ENCODE measurements around the gene GRK2. TPM values are rescaled to one million over a fixed set of nuclear protein-coding genes. Genes with fewer than 3 reads are reported as not detected.
"Not testable (repeated sequence)": the region's sequence is repeated elsewhere in the genome, so short reads cannot be mapped to it uniquely, and the experiment has no call there.

GRK2 gene
- total RNA-seq, 4 donors from 2014 or later = 42.6 to 106 (median 50.7) TPM

DNA sequence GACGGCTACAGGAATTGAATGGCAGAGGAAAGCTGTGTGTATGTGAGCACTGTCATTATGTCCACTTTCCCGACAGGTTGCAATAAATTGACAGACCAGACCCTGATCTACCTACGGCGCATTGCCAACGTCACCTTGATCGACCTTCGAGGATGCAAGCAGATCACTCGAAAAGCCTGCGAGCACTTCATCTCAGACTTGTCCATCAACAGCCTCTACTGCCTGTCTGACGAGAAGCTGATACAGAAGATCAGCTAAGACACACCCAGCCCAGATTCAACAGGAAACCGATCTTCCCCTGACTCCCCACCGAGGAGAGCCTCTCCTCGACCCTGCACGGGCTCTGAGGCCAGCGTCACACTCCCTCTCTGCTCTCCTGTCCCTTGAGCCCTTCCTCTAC lies 11.5 kb upstream of the GRK2 start:
- no peak for DNase-seq (ENCODE audit: low spot score)
- ATAC-seq (ENCODE audit: low FRiP score) = no peak
- TF ChIP-seq, protein P1, sequence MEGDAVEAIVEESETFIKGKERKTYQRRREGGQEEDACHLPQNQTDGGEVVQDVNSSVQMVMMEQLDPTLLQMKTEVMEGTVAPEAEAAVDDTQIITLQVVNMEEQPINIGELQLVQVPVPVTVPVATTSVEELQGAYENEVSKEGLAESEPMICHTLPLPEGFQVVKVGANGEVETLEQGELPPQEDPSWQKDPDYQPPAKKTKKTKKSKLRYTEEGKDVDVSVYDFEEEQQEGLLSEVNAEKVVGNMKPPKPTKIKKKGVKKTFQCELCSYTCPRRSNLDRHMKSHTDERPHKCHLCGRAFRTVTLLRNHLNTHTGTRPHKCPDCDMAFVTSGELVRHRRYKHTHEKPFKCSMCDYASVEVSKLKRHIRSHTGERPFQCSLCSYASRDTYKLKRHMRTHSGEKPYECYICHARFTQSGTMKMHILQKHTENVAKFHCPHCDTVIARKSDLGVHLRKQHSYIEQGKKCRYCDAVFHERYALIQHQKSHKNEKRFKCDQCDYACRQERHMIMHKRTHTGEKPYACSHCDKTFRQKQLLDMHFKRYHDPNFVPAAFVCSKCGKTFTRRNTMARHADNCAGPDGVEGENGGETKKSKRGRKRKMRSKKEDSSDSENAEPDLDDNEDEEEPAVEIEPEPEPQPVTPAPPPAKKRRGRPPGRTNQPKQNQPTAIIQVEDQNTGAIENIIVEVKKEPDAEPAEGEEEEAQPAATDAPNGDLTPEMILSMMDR (IDR thresholded peaks at IDR 0.05) = no peak

DNA sequence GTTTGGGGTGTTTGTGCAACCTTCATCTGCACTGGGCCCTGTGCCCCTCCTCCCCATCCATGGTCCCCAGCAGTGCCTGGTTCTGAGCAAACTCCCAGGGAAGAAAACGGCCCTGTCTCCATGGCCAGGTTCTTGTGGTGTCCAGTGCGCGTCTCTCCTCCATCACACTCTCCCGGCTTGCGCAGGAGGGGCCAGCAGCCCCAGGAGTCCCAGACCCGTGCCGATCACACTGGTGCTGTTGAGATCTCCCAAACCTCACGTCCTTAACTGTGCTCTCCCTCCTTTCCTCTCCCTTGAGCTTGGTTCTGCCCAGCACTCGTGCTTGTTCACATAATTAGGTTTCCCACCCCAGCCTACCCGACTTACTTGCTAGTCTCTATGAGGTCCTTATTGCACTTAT lies 10.9 kb upstream of the GRK2 start:
- DNase-seq (ENCODE audit: low spot score) = no peak
- TF ChIP-seq, protein P1 (IDR thresholded peaks at IDR 0.05) = no peak
- ATAC-seq (ENCODE audit: low FRiP score) = no peak

DNA sequence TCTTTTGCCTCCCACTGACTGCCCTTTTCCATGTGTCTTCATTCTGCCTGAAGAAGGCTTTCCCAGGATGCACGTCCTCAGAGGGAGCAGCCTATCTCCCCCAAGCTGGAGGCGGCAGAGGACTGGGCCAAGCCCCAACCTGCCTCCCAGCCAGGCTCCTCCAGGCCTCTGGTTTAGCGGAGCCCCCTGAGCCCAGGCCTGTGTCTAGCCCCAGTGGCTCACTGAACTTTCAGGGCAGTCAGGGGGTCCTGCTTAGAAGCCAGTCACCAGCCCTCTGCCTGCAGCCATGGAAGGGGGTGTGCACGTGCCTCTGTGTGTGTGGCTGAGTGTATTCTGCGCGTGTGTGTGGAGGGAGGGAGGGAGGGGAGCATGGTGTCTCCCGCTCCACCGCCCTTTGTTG lies 10.4 kb upstream of the GRK2 start:
- TF ChIP-seq, protein P1 (IDR thresholded peaks at IDR 0.05) = no peak
- DNase-seq (ENCODE audit: low spot score) (no peak), ATAC-seq (ENCODE audit: low FRiP score) (no peak)

DNA sequence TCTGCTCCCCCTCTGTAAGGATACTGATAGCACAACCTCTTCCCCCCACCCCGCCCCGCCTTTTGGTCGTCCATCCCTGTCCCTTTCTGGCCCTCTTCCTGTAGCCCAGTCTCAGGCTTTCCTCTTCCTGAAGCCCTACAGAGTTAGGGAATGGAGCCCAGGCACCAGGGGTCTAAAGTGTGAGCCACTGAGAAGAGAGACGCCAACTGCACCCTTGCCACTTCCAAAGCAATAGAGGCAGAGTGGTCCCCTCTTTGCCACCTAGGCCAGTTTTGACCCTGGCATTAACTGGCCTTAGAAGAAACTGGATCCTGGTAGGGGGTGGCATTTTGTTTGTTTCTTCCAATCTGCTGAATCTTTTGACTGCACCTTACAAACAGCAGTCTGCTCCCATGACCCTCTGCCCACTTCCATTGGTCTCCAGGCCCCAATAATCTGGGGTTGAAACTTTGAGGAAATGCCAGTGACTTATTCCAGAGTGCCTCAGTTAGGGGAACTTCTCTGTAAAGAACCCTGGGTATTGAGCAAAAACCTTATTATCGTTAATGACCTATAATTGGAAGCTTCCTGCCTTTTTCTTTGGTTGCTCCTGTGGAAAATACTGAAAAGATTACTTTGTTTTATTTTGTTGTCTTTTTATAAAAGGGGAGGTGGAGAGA lies 9.7 kb upstream of the GRK2 start:
- DNase-seq (ENCODE audit: low spot score) = no peak
- TF ChIP-seq, protein P1 (IDR thresholded peaks at IDR 0.05) = no peak
- no peak for ATAC-seq (ENCODE audit: low FRiP score)

DNA sequence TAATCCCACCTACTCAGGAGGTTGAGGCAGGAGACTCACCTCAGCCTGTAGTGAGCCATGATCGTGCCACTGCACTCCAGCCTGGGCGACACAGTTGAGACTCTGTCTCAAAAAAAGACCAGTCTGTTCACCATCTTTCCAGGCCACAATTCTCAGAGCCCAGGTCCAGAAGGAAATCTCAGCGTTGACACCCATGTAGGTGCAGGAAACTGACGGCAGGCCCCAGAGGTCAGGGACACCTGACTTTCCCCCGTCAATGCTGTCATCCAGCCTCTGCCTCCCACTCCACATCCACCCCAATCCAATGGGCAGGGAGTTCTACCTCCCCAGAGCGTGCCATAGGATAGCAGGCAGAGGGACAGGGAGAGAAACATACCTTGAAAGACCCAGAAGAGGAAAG lies 5.9 kb upstream of the GRK2 start:
- DNase-seq (ENCODE audit: low spot score) (no peak), ATAC-seq (ENCODE audit: low FRiP score) (no peak)
- TF ChIP-seq, protein P1 (IDR thresholded peaks at IDR 0.05) = no peak

DNA sequence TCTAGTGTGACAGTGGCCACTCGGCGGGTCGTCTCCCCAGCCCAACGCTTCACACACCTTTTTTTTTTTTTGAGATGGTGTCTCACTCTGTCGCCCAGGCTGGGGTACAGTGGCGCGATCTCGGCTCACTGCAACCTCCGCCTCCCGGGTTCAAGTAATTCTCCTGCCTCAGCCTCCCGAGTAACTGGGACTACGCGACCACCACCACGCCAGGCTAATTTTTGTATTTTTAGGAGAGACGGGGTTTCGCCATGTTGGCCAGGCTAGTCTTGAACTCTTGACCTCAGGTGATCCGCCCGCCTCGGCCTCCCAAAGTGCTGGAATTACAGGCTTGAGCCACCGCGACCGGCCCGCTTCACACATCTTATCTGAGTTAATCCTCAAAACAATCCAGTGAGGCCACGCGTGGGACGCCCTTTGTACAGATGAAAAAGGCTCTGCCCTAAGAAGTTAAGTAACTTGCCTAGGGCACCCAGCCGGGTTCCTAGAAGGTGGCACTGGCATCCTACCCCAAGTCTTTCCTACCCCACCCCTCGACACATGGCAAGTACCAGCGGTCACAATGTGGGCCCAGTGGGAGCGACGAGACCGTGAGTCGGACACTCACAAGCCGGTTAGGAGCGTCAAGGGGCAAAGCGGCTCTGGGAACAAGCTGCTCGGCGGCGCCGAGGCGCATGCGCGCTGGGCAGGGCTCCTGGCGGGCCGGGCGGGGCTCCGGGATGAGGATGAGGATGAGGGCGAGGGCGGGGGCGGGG lies 5.2 kb upstream of the GRK2 start:
- not testable (repeated sequence) for DNase-seq (ENCODE audit: low spot score); ATAC-seq (ENCODE audit: low FRiP score)

DNA sequence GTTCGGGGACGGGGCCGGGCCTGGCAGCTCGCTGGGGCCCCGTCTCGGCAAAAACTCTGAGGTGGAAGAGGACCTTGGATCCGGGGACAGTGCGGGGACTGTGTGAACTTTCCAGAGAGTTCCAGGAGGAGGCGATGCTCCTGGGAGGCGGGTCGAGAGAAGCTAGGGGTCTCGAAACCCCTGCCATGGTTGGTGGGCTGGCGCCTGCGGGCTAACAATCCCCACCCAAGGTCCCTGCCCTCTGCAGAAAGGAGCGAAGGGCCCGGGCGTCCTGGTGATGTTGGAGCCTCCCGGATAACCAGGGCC lies 4.7 kb upstream of the GRK2 start:
- ATAC-seq (ENCODE audit: low FRiP score) = no peak
- TF ChIP-seq, protein P1 (IDR thresholded peaks at IDR 0.05) = no peak
- DNase-seq (ENCODE audit: low spot score) = no peak
